ENCODE results near the gene SEC14L1.
A peak's percentile ranks its signal among the peaks of the same experiment; 100 is the strongest.

The SEC14L1 gene

DNA sequence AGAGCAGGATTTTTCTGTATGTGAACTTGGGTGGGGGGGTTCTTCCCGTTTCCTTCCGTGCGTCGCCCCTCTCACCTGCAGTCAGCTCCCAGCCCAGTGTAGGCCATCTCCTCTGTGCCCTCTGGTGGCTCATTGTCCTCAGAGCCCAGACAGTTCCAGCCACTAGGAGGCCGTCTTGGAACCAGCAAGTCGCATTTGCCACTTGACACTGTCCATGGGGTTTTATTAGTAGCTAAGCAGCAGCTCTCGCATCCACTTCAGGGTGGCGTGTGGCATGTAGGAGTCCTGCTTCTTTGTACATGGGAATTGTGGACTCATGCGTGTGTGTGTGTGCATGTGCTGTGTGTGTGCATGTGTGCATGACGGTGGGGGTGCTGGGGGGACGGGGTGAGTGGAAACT, 74.0 kb downstream of the SEC14L1 start:
- TF ChIP-seq, protein P1, sequence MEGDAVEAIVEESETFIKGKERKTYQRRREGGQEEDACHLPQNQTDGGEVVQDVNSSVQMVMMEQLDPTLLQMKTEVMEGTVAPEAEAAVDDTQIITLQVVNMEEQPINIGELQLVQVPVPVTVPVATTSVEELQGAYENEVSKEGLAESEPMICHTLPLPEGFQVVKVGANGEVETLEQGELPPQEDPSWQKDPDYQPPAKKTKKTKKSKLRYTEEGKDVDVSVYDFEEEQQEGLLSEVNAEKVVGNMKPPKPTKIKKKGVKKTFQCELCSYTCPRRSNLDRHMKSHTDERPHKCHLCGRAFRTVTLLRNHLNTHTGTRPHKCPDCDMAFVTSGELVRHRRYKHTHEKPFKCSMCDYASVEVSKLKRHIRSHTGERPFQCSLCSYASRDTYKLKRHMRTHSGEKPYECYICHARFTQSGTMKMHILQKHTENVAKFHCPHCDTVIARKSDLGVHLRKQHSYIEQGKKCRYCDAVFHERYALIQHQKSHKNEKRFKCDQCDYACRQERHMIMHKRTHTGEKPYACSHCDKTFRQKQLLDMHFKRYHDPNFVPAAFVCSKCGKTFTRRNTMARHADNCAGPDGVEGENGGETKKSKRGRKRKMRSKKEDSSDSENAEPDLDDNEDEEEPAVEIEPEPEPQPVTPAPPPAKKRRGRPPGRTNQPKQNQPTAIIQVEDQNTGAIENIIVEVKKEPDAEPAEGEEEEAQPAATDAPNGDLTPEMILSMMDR (IDR thresholded peaks at IDR 0.05): peak; percentile 75

DNA sequence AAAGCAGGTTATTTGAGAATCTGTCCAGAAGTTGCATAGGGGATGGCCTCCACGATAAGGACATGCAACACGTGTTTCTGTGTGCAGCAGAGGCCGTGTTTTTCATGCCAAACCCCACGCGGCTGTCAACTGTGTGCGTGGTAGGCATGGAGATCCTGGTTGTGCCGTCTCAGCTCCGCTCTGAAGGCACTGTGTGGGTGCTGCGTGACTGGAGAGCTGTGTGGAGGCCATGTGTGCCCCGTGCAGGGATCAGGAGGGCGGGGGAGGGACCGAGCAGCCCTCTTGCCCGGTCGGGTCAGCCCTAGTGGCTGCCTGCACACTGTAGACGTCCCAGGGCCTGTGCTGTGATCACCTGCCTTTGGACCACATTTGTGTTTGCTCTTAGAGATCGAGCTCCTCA, 74.5 kb downstream of the SEC14L1 start:
- TF ChIP-seq, protein P1 (IDR thresholded peaks at IDR 0.05): no peak

DNA sequence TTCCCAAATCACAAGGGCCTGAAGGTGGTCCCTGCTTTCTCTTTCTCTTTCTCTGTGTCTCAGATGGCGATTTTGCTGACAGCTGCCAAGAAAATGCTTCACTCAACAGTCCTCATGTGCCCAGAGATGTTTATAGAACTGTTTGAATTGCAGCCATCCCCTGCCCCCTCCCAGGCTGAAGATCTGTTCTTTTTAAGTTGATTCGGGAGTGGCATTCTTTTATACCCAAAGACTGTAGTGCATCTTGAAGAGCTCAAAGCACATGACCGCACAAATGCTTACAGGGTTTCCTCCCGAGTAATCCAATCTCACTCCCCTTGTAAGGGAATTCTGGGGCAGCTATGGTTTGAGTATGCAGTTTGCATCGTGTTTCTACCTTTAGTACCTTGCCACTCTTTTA, 75.7 kb downstream of the SEC14L1 start:
- TF ChIP-seq, protein P1 (IDR thresholded peaks at IDR 0.05): no peak

DNA sequence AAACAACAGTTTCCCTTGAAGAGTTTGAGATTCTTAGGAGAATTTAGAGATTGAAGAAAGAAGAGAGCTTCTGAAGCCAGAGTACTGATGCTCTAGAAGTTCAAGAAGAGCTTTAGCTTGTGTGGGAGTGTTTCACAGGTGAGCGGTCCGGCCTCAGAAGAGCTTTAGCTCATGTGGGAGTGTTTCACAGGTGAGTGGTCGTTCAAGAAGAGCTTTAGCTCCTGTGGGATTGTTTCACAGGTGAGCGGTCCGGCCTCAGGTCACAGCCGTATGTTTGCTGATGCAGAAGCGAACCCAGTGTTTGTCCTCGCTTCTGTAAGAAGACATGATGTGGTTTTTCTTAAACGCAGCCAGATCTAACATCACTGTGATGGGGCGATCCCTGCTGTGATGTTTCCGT, 76.4 kb downstream of the SEC14L1 start:
- TF ChIP-seq, protein P1 (IDR thresholded peaks at IDR 0.05): no peak

DNA sequence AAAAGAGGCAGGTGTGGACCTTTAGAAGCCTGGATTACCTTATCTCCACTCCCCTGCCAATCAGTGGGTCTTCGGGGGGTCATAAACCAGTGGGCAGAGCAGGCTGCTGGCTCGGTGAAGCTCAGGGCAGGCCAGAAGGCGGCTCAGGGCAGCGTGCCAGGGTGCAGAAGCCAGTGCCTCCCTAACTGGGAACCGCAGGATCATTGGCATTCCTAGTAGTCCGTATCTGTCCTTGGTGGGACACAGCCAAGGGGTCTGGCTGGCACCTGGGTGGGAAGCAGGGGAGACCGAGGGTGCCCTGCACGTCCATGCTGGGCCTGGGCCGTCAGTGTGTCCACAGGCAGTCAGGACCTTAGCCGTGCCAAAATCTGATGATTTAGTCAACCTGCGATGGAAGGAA, 76.8 kb downstream of the SEC14L1 start:
- TF ChIP-seq, protein P1 (IDR thresholded peaks at IDR 0.05): no peak

DNA sequence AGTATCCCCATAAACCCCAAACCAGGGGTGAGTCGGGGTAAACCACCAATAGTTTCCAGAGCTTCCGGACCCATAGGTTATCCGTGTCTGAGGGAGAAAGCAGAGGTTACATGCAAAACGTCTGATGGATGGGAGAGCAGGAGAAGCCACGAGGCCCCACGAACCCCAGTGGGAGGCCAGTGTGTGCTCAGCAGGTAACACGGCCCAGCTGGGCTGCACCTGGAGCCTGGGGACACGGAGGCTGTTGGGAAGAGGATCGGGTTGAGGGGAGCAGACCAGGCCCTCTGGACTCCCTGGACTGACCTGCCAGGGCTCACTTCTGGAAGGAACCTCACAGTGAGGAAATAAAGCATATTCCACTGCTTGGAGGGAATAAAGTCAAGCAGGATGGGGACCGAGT, 78.1 kb downstream of the SEC14L1 start:
- TF ChIP-seq, protein P1 (IDR thresholded peaks at IDR 0.05): no peak

DNA sequence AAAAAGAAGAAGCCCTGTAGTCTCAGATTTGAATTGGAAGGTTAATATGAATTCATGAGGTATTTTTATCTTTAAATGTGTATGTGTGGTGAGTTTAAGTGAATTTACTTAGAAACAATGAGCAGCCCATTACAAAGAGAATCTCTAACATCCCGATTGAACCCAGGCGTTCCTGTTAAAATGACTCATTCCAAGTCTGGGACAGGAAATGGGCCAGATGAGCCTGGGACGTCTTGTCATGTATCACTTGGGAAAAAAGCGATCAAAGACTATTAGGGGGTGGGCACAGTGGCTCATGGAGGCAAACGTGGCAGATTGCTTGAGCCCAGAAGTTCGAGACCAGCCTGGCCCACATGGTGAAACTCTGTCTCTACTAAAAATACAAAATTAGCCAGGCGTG, 81.6 kb downstream of the SEC14L1 start:
- TF ChIP-seq, protein P1 (IDR thresholded peaks at IDR 0.05): no peak
